ENCODE results near the gene GEMIN7.

The GEMIN7 gene

GRCh38 chr19:45071545-45071938 lies 7.5 kb upstream of the GEMIN7 start:
- H3K4me3 ChIP-seq (ENCODE audit: low read length): no peak overlapping the region
- H3F3A ChIP-seq (ENCODE audit: insufficient read depth, low read length): peaks cover 31% of the 10 kb centered on the region
- H2AFZ ChIP-seq (ENCODE audit: low read length): no peak overlapping the region
- H3K27ac ChIP-seq (ENCODE audit: low read length): no peak overlapping the region
- H3K9me2 ChIP-seq (replicated peaks; ENCODE audit: insufficient read depth, low read length): no peaks in the 10 kb centered on the region
- peaks cover 58% of the 10 kb centered on the region for H3K79me2 ChIP-seq (ENCODE audit: low read length)
- peaks cover 7% of the 10 kb centered on the region for H3K4me1 ChIP-seq (ENCODE audit: low read length)
- H3K36me3 ChIP-seq (replicated peaks; ENCODE audit: insufficient read depth, low read length): peaks cover 10% of the 10 kb centered on the region
- TF ChIP-seq EZH2 (optimal IDR thresholded peaks at IDR 0.05; ENCODE audit: low read depth, low read length) (no peak), CTCF (IDR thresholded peaks at IDR 0.05; ENCODE audit: low read length) (no peak), EZH2phosphoT487 (IDR thresholded peaks at IDR 0.05; ENCODE audit: low read length) (no peak)
- H3K27me3 ChIP-seq (replicated peaks; ENCODE audit: insufficient read depth, low read length): no peaks in the 10 kb centered on the region
- no peaks in the 10 kb centered on the region for H3K9me3 ChIP-seq (replicated peaks; ENCODE audit: insufficient read depth, low read length)
- H3K4me2 ChIP-seq (ENCODE audit: low read depth, low read length): no peak overlapping the region
- H3K9ac ChIP-seq (ENCODE audit: low read length): no peak overlapping the region
- H4K20me1 ChIP-seq (ENCODE audit: insufficient read depth, low read length): peaks cover 18% of the 10 kb centered on the region; the same call in 1 of the 2 replicates
- DNase-seq: no peak

GRCh38 chr19:45071969-45072790 lies 6.9 kb upstream of the GEMIN7 start:
- H3K9ac ChIP-seq (ENCODE audit: low read length): no peak overlapping the region
- peaks cover 10% of the 10 kb centered on the region for H3K36me3 ChIP-seq (replicated peaks; ENCODE audit: insufficient read depth, low read length)
- peaks cover 53% of the 10 kb centered on the region for H3K79me2 ChIP-seq (ENCODE audit: low read length)
- H3K4me2 ChIP-seq (ENCODE audit: low read depth, low read length): no peak overlapping the region
- H3F3A ChIP-seq (ENCODE audit: insufficient read depth, low read length): peaks cover 36% of the 10 kb centered on the region
- TF ChIP-seq EZH2 (optimal IDR thresholded peaks at IDR 0.05; ENCODE audit: low read depth, low read length) (no peak), EZH2phosphoT487 (IDR thresholded peaks at IDR 0.05; ENCODE audit: low read length) (no peak), CTCF (IDR thresholded peaks at IDR 0.05; ENCODE audit: low read length) (no peak)
- H3K9me3 ChIP-seq (replicated peaks; ENCODE audit: insufficient read depth, low read length): no peaks in the 10 kb centered on the region
- no peaks in the 10 kb centered on the region for H3K27me3 ChIP-seq (replicated peaks; ENCODE audit: insufficient read depth, low read length)
- H3K27ac ChIP-seq (ENCODE audit: low read length): no peak overlapping the region
- peaks cover 13% of the 10 kb centered on the region for H3K4me1 ChIP-seq (ENCODE audit: low read length)
- no peak for DNase-seq
- H2AFZ ChIP-seq (ENCODE audit: low read length): no peak overlapping the region
- H3K4me3 ChIP-seq (ENCODE audit: low read length): no peak overlapping the region
- peaks cover 18% of the 10 kb centered on the region; the same call in 1 of the 2 replicates for H4K20me1 ChIP-seq (ENCODE audit: insufficient read depth, low read length)
- no peaks in the 10 kb centered on the region for H3K9me2 ChIP-seq (replicated peaks; ENCODE audit: insufficient read depth, low read length)

- Histone ChIP-seq H4K20me1 (ENCODE audit: insufficient read depth, low read length) (peaks cover 18% of the 10 kb centered on the region; the same call in 1 of the 2 replicates), H3K9me3 (replicated peaks; ENCODE audit: insufficient read depth, low read length) (no peaks in the 10 kb centered on the region), H3K79me2 (ENCODE audit: low read length) (peaks cover 61% of the 10 kb centered on the region), H3K4me2 (ENCODE audit: low read depth, low read length) (peak overlapping the region; percentile 93), H3K9ac (ENCODE audit: low read length) (peak overlapping the region; percentile 64), H3F3A (ENCODE audit: insufficient read depth, low read length) (peaks cover 38% of the 10 kb centered on the region), H3K4me1 (ENCODE audit: low read length) (peaks cover 18% of the 10 kb centered on the region), H3K27me3 (replicated peaks; ENCODE audit: insufficient read depth, low read length) (no peaks in the 10 kb centered on the region), H3K27ac (ENCODE audit: low read length) (peak overlapping the region; percentile 57; the same call in 1 of the 2 replicates), H3K4me3 (ENCODE audit: low read length) (peak overlapping the region; percentile 75), H3K36me3 (replicated peaks; ENCODE audit: insufficient read depth, low read length) (peaks cover 10% of the 10 kb centered on the region), H3K9me2 (replicated peaks; ENCODE audit: insufficient read depth, low read length) (no peaks in the 10 kb centered on the region), H2AFZ (ENCODE audit: low read length) (no peak overlapping the region)
- no peak for TF ChIP-seq EZH2 (optimal IDR thresholded peaks at IDR 0.05; ENCODE audit: low read depth, low read length)
- TF ChIP-seq CTCF (IDR thresholded peaks at IDR 0.05; ENCODE audit: low read length): no peak
- TF ChIP-seq EZH2phosphoT487 (IDR thresholded peaks at IDR 0.05; ENCODE audit: low read length): no peak
- DNase-seq: no peak
Measured at GRCh38 chr19:45074744-45075300, 4.2 kb upstream of the GEMIN7 start.

Data from MM.1S (cell line).